GM21367 (cell line): ENCODE results near the gene MYO5A.
"Not testable (repeated sequence)": the region's sequence is repeated elsewhere in the genome, so short reads cannot be mapped to it uniquely, and the experiment has no call there.

Source experiments
- ATAC-seq: cut with Tn5 transposase; IDR thresholded peaks from one replicate; pipeline ENCODE4 v1.9.1; 2021; ENCODE audit not compliant: unreplicated experiment

The MYO5A gene

DNA sequence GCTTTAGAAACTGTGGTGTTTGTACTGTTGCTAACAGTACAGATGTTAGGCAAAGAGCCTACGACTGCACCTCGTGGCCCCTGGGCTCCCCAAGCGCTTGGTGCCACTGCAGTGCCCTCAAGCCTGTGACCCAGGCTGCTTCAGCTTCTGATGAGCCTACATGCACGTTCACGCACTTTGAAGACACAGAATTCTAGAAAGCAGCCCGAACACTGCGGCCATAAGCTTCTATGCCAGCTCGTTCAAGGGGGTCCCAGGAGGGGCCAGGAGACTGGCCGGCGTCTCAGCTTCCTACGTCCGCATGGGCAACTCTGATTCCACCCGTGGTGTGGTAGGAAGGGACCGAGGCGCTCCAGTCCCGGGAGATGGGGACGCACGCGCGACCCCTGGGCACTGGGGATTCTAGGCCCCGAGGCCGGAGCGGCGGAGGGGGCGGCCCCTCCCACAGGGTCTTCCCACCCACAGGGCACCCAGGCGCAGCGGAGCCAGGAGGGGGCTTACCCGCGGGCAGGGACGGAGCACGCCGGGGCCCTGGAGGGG lies 233.7 kb downstream of the MYO5A start:
- no peak for ATAC-seq

DNA sequence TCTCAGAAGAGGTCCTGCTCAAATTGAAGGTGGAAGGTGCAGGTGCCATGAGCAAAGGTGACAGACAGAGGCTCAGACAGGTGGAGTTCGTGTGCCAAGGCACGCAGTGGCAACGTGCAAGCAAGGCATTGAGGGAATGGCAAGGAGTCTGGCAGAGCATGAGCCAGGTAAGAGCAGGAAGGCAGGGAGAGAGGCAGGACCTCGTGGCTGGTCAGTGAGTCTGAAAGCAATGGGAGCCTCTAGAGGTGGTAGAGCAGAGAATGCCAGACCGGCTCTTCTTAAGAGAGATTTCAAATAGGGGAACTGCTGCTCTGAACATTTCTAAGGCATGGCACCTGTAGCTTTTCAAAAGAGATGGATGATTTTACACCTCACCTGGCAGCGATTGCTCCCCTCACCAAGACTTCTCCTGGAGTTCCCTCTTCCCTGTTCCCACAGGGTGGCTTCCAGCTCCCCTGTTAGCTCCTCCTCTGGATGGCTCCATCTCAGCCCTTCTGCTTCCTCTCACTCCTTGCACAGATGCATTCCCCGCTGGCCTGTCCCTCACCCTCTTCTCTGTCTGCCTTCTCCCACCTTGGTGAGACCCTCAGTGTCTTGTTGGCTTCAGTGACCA lies 235.8 kb downstream of the MYO5A start:
- no peak for ATAC-seq

DNA sequence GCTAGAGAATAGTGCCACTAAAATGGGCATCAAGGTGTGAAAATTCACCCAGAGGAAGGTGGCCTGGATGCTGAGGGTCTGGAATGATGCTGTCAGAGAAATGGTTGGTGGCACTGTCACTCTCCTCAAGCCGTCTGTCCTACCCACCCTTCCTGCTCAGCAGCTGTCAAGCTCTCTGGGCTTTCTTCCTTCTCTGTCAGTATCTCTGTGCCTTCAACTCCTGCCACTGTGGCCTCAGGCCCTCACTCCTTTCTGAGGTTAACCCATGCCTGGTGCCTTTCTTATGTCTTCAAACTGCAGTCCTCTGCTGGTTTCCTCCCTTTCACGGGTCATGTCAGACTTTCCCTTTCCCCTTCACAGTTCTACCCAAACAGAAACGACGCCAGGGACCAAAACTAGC lies 237.5 kb downstream of the MYO5A start:
- no peak for ATAC-seq

DNA sequence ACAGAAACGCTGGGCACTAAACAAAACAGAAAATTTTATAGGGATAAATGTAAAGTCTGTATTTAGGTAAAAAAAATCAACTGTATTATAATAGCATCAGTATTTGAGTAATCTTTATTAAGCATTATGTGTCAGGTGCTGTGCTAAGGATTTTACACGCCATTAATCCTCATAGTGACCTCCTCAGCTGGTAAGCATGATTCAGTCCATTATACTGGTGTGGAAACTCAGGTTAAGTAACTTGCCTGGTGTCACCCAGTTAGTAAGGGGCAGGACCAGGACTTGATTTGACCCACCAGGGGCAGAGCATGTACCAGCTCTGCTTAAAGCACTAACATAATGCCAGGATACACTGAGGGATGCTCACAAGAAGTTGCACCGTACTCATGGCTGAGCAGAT lies 237.9 kb downstream of the MYO5A start:
- ATAC-seq = no peak

DNA sequence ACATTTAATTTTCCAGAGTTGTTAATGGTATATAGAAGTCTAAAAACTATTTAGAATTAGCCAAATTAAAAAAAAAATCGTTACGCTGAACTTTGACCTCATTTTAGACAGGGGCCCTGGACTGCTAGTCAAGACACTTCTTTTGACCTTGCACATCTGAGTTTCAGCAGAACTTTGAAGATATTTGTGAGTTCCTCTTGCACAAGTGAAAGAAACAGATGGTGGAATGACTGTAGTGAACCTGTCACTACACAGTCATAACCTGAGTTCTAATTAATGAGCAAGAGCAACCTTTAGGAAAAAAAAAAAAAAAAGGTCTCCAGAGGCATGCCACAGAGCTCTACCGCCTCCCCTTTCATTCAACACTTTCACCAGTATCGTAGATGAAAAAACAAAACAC lies 238.4 kb downstream of the MYO5A start:
- ATAC-seq = no peak

DNA sequence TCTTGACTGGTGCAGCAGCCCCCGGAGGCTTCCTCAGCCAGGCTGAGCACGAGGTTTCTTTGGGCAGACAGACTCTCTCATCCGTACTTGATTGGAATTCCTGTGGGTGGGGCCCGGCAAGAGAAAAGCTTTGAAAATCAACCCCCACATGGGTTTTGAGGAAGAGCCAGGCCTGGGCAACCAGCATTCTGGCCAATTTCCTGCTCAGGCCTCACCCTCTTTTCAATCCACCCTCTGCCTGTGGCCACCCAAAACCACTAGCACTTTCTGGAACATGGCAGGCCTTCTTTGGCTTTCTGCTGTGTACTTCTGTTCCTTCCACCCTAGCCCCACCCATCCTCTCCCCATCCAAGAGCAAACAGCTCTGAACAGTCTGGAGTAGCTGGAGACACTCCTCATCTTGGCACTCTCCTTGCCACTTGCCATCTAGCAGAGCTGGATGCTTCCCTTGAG lies 239.0 kb downstream of the MYO5A start:
- ATAC-seq = no peak

DNA sequence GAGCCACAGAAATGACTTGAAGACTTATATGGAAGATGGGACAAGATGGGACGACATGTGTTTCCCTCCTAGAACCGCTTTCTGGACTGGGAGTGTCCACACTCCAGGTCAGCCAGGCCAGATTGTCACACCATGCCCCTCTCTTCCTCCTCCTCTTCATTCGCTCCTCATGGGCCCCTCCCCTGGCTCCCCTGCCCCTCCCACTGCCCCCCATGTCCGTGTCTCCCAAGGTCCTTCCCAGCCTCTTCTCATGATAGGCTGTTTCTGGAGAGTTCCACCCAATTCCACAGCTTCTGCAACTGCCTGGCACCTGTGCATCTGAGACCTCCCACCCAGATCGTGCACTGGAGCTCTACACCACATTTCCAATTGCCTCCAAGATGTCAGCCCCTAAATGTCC lies 239.7 kb downstream of the MYO5A start:
- no peak for ATAC-seq

DNA sequence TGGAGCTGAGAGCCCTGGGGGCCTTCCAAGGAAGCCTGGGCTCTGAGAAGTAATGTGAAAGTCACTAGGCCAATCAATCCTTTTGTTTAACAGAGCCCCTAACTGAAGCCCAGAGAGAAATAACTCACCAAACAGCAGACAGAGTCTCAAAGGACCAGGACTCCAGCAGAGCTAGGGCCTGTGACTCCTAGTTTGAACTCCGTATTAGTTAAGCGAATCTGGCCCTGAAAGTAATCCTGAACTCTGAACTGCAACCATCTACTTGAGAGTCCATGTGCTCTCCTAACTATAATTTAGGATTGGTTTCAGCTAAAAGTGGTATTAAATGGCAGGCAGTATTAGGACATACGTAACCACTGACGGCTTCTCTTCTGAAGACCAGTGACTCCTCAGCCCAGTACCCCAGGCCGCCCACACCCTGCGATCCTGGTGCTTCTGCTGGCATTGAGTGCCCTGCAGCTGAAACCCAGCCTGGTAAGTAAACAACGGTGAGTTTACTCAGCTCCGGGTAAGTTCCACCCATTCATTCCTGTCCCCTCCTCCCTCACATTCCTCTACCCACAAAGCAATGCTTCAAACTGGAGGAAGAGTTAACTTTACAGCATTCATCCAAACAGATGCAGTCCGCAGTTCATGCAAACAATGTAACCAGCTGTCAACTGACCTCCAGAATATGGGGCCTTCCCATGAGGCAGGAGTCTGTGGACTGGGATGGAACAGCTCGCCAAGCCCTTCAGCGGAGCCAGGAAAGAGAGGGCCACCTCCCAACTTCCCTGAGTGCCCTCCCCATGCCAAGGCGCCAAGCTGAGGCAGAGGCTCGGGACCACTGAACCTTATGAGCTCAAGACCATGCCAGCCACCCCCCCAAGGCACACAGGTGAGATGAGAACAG lies 240.4 kb downstream of the MYO5A start:
- no peak for ATAC-seq

DNA sequence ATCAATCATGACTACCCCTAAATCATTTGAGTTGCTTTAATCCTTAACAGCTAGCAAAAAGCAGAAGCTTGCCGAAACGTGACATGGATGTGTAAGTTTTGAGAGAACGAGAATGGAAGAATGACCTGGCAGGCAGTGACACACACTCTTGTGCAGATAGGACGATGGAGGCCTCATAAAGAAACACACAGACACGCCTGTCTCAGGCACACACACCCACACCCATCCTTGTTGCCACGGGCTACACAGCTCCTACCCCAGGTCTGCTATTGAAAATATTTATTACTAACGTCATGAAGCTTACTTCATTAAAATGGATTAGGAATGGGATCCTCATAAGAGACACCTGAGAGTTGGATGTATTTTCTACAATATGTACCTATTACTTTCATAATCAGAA lies 241.6 kb downstream of the MYO5A start:
- ATAC-seq = no peak

DNA sequence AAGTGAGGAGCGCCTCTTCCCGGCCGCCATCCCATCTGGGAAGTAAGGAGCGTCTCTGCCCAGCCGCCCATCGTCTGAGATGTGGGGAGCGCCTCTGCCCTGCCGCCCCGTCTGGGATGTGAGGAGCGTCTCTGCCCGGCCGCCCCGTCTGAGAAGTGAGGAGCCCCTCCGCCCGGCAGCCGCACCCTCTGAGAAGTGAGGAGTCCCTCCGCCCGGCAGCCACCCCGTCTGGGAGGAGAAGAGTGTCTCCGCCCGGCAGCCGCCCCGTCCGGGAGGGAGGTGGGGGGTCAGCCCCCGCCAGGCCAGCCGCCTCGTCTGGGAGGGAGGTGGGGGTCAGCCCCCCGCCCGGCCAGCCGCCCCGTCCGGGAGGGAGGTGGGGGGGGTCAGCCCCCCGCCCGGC lies 242.7 kb downstream of the MYO5A start:
- not testable (repeated sequence) for ATAC-seq

DNA sequence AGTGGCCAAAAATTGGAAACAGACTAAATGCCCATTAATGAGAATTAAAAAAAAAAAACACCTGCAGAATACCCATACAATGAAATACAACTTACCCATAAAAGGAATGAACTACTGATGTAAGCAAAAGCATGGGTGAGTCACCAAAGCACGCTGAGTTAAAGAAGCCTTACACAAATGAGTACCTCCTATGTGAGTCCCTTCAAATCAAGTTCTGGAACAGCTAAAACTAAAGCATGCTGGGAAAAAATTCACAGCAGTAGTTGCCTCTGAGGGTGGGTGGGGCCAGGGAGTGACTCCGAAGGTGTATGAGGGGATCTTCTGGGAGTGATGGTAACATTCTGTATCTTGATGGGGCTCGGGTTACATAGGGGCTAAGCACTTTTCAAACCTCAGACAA lies 244.5 kb downstream of the MYO5A start:
- no peak for ATAC-seq

DNA sequence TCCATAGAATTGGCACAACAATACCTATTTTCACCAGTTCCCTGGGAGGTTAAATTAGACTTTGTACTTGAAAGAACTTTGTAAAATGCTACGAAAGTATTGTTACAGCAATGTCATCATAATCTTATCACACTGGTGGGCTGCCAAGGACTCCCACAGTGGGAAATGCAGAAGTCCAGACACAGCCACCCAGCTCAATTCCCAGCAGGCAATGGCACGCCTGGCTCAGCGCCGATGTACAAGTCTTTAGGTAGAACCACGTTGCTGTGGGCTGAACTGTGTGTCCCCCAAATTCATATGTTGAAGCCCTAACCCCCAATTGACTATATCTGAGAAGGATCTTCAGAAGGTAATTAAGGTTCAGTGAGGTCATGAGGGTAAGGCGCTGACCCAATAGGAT lies 245.4 kb downstream of the MYO5A start:
- no peak for ATAC-seq

DNA sequence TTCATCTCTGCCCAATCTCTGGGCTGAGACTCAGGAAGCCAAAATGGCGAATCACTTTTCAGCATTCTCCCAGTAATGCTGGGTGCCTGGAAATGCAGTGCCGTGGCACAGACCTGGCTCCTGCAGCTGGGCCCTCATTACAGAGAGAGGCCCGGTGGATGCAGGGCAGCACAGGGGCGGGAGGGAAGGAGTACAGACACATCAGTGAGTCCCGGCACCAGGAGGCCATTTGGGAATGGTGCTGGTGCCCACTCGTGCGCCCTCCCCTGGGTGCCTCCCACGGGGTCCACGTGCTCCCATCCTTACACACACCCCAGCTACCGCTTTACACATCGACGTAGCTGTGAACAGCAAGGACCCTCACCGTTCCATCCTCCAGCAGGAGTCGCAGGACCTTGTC lies 246.3 kb downstream of the MYO5A start:
- ATAC-seq = no peak

DNA sequence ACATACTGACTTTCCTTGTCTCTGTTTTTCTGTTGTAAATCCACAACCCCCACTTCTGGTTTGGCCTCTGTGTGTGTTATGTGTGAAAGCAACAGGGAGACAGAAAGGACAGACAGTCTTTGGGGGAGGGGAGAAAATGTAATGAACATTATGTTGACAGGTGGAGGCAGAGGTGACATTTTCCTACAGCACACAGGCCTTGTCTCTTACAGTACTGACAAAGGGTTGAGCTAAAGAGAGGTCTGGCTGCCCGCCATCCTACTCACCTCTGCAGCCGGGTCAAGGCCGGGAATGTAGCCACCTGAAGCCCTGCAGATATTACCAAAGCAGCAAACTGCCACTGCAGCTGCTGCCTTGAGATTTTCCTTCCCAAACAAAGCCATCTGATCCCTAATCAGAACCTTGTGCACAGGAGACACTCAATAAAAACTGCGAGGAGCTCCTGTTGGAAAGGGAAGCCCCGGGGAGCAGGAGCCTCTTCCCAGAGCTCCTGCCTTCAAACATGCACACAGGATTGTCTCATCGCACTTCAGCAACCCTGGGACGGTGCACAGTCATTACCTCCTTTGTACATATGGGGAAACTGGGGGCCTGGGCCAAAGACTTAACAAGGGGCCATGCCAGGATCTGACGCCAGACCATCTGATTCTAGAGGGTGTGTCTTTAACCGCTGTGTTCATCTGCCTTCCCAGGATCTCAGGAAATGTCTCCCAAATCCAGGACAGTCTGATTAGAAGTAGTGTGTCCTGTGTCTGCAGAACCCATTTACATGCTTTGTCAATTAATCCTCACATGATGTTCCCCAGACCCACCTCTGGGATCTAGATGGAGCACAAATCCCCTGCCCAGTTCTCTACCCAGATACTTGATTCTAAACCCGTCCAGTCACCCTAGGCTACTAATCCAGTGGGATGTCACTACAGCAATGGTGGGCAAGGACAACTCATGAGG lies 247.3 kb downstream of the MYO5A start:
- no peak for ATAC-seq

DNA sequence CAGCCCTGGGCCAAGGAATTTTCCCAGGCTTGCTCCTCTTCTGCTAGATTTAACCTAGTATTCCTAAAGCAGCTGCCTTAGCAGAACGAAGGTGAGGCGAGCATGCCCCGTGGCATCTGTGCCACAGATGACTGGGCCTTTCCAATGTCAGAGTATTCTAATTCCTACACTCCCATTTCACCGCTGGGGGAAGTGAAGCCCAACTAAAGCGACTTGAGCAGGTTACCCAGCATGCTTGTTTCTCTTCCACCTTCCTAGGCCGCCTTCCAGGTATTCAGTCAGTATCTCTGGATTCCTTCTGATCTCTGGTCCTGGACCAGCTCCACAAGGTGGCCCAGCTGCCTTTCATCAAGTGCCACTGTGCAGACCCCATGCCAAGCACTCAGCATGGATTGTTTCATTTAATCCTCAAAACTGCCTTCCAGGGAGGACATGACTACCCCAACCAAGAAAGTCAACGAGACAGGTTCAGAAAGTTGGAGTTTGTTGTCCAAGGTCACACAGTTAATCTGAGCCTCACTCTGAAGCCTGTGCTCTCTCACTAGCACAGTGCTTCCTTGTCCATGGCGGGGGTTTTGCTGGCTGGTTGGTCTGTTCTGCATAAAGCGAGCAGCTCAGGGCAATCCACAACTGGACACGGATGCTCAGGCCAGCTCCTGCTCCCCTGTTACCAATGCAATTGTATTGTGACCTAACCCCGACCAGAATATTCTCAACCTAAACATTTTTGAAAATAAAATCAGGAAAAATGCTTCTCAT lies 248.2 kb downstream of the MYO5A start:
- no peak for ATAC-seq

DNA sequence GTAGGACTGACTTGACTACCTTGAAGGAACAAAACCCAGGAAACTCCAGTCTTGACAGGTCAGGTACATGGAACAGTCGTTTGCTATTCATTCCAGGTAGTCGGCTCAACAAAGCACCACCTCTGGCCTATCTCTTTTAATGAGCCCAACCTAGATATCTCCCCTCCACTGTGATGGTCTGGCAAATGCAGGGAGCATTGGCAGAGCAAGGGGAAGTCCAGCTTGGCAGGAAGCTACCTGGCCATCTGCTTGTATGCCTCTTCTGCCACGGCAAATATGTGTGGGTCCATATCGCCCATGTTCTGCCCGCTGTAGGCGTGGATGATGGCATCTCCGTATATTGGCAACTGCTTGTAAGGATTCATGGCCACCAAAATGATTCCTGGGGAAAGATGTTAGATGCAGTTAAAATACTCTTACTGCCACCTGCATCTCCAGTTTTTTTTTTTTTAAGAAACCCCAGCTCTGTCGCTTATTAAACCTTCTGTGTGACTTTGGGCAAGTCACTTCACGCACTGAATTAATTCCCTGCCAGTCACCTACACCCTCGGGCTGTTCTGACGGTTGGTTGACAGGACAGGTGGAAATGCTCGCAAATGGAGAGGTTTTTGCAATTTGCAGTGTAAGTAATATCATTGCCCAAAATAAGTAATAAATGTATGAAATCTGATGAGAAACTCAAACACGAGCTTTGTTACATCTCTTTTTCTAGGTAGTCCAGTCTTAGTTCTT lies 249.9 kb downstream of the MYO5A start:
- no peak for ATAC-seq

DNA sequence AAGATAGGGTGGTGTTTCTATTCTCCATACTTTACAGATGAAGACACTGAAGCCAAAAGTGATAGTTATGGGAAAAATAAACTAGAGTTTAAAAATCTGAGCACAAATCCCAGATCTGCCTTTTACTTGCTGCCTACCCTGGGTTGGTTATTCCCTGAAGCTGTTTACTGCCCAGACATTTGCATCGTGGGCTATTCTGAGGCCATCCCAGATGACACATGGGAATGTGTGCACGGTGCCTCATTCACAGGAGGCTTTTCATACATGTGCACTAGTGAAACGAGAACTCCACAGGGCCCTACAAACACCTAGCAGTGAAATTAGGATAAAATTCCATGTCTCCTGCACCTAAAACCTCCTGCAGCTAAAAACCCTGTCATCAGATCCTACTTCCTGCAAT lies 250.5 kb downstream of the MYO5A start:
- ATAC-seq = no peak

DNA sequence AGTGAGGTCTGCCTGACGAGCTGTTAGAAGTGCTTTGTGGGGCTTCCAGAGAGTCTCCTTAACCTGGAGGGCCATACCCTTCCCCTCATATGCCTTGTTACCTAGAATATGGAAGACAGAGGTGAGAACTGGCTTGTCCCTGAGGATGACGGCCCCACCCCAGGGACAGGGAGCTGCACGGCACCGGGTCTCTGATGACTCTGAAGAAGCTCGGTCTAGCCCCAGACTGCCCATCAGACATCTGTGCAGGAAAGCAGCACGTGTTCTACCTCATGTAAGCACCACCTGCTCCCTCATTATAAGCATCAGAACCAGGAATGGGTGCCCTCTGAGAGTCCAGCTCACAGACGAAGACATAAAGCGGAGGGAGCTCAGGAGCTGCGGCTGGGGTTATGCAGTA lies 251.1 kb downstream of the MYO5A start:
- no peak for ATAC-seq

DNA sequence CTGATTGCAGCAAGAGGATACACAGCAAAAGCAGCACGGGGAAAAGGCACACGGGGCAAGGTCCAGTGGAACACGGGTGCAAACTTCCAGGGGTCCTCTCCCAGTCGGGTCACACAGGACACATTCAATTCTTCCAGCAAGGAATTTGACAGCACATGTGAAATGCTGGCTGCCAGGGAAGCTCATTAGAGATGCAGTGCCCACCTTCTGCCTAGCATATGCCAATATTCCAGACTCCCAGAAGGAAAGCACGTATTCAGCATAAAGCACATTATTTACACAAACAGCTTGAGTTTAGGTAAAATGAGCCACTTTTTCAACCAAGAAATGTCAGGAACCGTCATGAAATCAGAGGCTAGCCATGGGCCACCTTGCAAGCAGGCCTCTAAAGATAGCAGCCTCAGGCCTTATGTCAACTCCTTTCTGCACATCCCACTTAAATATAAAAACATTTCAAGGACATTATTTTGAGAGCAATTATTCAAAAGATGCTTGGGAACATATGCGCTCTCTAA lies 252.4 kb downstream of the MYO5A start:
- ATAC-seq = no peak
